Measurements from ENCODE around the gene EXOC3L2.
"Not testable (repeated sequence)": the region's sequence is repeated elsewhere in the genome, so short reads cannot be mapped to it uniquely, and the experiment has no call there.

EXOC3L2 gene

GRCh38 chr19:45245334-45245787 is at the start of gene EXOC3L2:
Gene EXOC3L2, minus strand, starts transcription at chr19:45245407. Its CDS starts 6,362 bp downstream, at chr19:45239045.
- no peak for DNase-seq (ENCODE audit: low read depth)

- DNase-seq (ENCODE audit: low read depth): no peak
Measured at GRCh38 chr19:45294291-45295029, 49.3 kb upstream of the EXOC3L2 start.

- peak; percentile 19 for DNase-seq (ENCODE audit: low read depth)
Measured at GRCh38 chr19:45293682-45294081, 48.5 kb upstream of the EXOC3L2 start.

GRCh38 chr19:45291834-45292233 is 46.6 kb upstream of the EXOC3L2 start:
- DNase-seq (ENCODE audit: low read depth): no peak

GRCh38 chr19:45290381-45290931 is 45.2 kb upstream of the EXOC3L2 start:
- DNase-seq (ENCODE audit: low read depth): no peak

- no peak for DNase-seq (ENCODE audit: low read depth)
Measured at GRCh38 chr19:45283443-45284033, 38.3 kb upstream of the EXOC3L2 start.

GRCh38 chr19:45280471-45280961 is 35.3 kb upstream of the EXOC3L2 start:
- DNase-seq (ENCODE audit: low read depth): no peak

- no peak for DNase-seq (ENCODE audit: low read depth)
Measured at GRCh38 chr19:45279587-45280192, 34.5 kb upstream of the EXOC3L2 start.

- DNase-seq (ENCODE audit: low read depth): no peak
Measured at GRCh38 chr19:45278087-45278486, 32.9 kb upstream of the EXOC3L2 start.

- DNase-seq (ENCODE audit: low read depth): no peak
Measured at GRCh38 chr19:45276284-45276687, 31.1 kb upstream of the EXOC3L2 start.

- DNase-seq (ENCODE audit: low read depth): no peak
Measured at GRCh38 chr19:45275370-45275971, 30.3 kb upstream of the EXOC3L2 start.

- no peak for DNase-seq (ENCODE audit: low read depth)
Measured at GRCh38 chr19:45273521-45273855, 28.3 kb upstream of the EXOC3L2 start.

GRCh38 chr19:45271735-45272108 is 26.5 kb upstream of the EXOC3L2 start:
- DNase-seq (ENCODE audit: low read depth): no peak

GRCh38 chr19:45271098-45271734 is 26.0 kb upstream of the EXOC3L2 start:
- no peak for DNase-seq (ENCODE audit: low read depth)

GRCh38 chr19:45269939-45270338 is 24.7 kb upstream of the EXOC3L2 start:
- not testable (repeated sequence) for DNase-seq (ENCODE audit: low read depth)

GRCh38 chr19:45267296-45267695 is 22.1 kb upstream of the EXOC3L2 start:
- no peak for DNase-seq (ENCODE audit: low read depth)

GRCh38 chr19:45265375-45265774 is 20.2 kb upstream of the EXOC3L2 start:
- DNase-seq (ENCODE audit: low read depth): no peak

- no peak for DNase-seq (ENCODE audit: low read depth)
Measured at GRCh38 chr19:45264781-45265317, 19.6 kb upstream of the EXOC3L2 start.

GRCh38 chr19:45263013-45263412 is 17.8 kb upstream of the EXOC3L2 start:
- no peak for DNase-seq (ENCODE audit: low read depth)

- DNase-seq (ENCODE audit: low read depth): no peak
Measured at GRCh38 chr19:45262570-45262969, 17.4 kb upstream of the EXOC3L2 start.

GRCh38 chr19:45258862-45259261 is 13.7 kb upstream of the EXOC3L2 start:
- DNase-seq (ENCODE audit: low read depth): no peak

- no peak for DNase-seq (ENCODE audit: low read depth)
Measured at GRCh38 chr19:45256836-45257235, 11.6 kb upstream of the EXOC3L2 start.

Data from activated T-cell treated with anti-CD3 and anti-CD28 coated beads for 48 hours (primary cell).